ENCODE measurements around the gene KRT72.

The KRT72 gene

GRCh38 chr12:52622349-52622748 lies 21.1 kb upstream of the KRT72 start:
- H3K4me3 ChIP-seq (ENCODE audit: low read depth, low read length): no peak overlapping the region
- no peak for TF ChIP-seq CTCF (IDR thresholded peaks at IDR 0.05; ENCODE audit: borderline replicate concordance, insufficient read depth, low read depth, low read length)

GRCh38 chr12:52618866-52619265 lies 17.6 kb upstream of the KRT72 start:
- H3K4me3 ChIP-seq (ENCODE audit: low read depth, low read length): no peak overlapping the region
- TF ChIP-seq CTCF (IDR thresholded peaks at IDR 0.05; ENCODE audit: borderline replicate concordance, insufficient read depth, low read depth, low read length): no peak

GRCh38 chr12:52618216-52618615 lies 17.0 kb upstream of the KRT72 start, which contains the start of gene KRT73:
TSS of gene KRT73 (minus strand) at chr12:52618559. CDS start at chr12:52618524, 35 bp downstream.
- TF ChIP-seq CTCF (IDR thresholded peaks at IDR 0.05; ENCODE audit: borderline replicate concordance, insufficient read depth, low read depth, low read length): no peak
- H3K4me3 ChIP-seq (ENCODE audit: low read depth, low read length): no peak within 1 kb of the TSS

- H3K4me3 ChIP-seq (ENCODE audit: low read depth, low read length): no peak overlapping the region
- TF ChIP-seq CTCF (IDR thresholded peaks at IDR 0.05; ENCODE audit: borderline replicate concordance, insufficient read depth, low read depth, low read length): no peak
These were observed 16.1 kb upstream of the KRT72 start for GRCh38 chr12:52617403-52617785.

- H3K4me3 ChIP-seq (ENCODE audit: low read depth, low read length): no peak overlapping the region
- TF ChIP-seq CTCF (IDR thresholded peaks at IDR 0.05; ENCODE audit: borderline replicate concordance, insufficient read depth, low read depth, low read length): no peak
These were observed 15.6 kb upstream of the KRT72 start for GRCh38 chr12:52616680-52617402.

- TF ChIP-seq CTCF (IDR thresholded peaks at IDR 0.05; ENCODE audit: borderline replicate concordance, insufficient read depth, low read depth, low read length): no peak
- no peak overlapping the region for H3K4me3 ChIP-seq (ENCODE audit: low read depth, low read length)
These were observed 14.6 kb upstream of the KRT72 start for GRCh38 chr12:52615912-52616311.

GRCh38 chr12:52615208-52615868 lies 14.1 kb upstream of the KRT72 start:
- no peak overlapping the region for H3K4me3 ChIP-seq (ENCODE audit: low read depth, low read length)
- no peak for TF ChIP-seq CTCF (IDR thresholded peaks at IDR 0.05; ENCODE audit: borderline replicate concordance, insufficient read depth, low read depth, low read length)

Measured in GM12875 (cell line).